Right lobe of liver (tissue), 6 donors: ENCODE measurements around the gene POF1B. TPM values are rescaled to one million over a fixed set of nuclear protein-coding genes. Genes with fewer than 3 reads are reported as not detected.

ENCODE experiments used
- ATAC-seq, 4 donors: fragments of 200-7000 bp; cut with Tn5 transposase; one replicate each; pipeline ENCODE4 v1.9.1; 2020; ENCODE audit warnings: mild to moderate bottlenecking in 4 of 4, moderate library complexity in 4 of 4
- DNase-seq, 3 donors: peaks; one replicate each; pipeline ENCODE4 v3.0.0-alpha.2; 2020
- H3K27ac ChIP-seq, 3 donors: fragments of 200-600 bp; one replicate each; pipeline ENCODE4 v1.8.0; 2022
- H3K27me3 ChIP-seq, 2 donors: fragments of 200-600 bp; one replicate each; pipeline ENCODE4 v1.8.0; 2022
- H3K36me3 ChIP-seq, 4 donors: fragments of 200-600 bp; sonication (generic) in 1 of 4; one replicate each; pipeline versions ENCODE4 v1.5.1 to v1.8.0; 2017 to 2022; ENCODE audit warnings: control low read depth in 1 of 4
- H3K4me1 ChIP-seq, 4 donors: fragments of 200-600 bp; sonication (generic) in 1 of 4; one replicate each; pipeline versions ENCODE4 v1.5.1 to v1.8.0; 2017 to 2022; ENCODE audit warnings: control low read depth in 1 of 4
- H3K4me3 ChIP-seq, 3 donors: fragments of 200-600 bp; one replicate each; pipeline ENCODE4 v1.8.0; 2022
- H3K9me3 ChIP-seq, 4 donors: fragments of 200-600 bp; sonication (generic) in 1 of 4; one replicate each; pipeline versions ENCODE4 v1.5.1 to v1.8.0; 2017 to 2022; ENCODE audit warnings: control low read depth in 1 of 4
- POLR2A ChIP-seq: fragments of 450-650 bp; IDR thresholded peaks from one replicate; pipeline ENCODE4 v1.6.1; 2017; ENCODE audit warnings: antibody characterized with exemption, mild to moderate bottlenecking
- whole genome bisulfite sequencing: methylation state at CpG from one replicate; pipeline ENCODE4 v1.1.6; 2018; ENCODE audit warnings: low coverage, low lambda C conversion rate; ENCODE audit not compliant: insufficient coverage; ENCODE audit errors: missing lambda C conversion rate; 5-methylcytosine and 5-hydroxymethylcytosine counted together
- intact Hi-C, 2 donors: fragments of 100-400 bp; cut with DNase I; formaldehyde crosslinking; loops; one replicate each; pipeline versions ENCODE4 v1.11.2 to v1.14.1; 2022
- long read RNA-seq: library from polyadenylated mRNA; unstranded; transcript quantifications from one replicate; pipeline ENCODE4 v2.0.0, GENCODE V29; 2019
- total RNA-seq, 6 experiments: library from RNA; depleted of rRNA in 2 of 6; stranded (reverse); fragments of >200 nt in 2 of 6; fragmentation: NEBNext Ultra II Directional in 3 of 6; extraction: Animal tissue kit (Norgen Biotek cat#: 25700) in 3 of 6; gene quantifications; one replicate each; pipeline versions ENCODE4 v1.1.0 to v1.2.4, GENCODE V29; 2016 to 2023
- TF ChIP-seq, protein P1 (sequence below), 4 donors: fragments of 200-600 bp in 3 of 4; fragments of 450-650 bp in 1 of 4; IDR thresholded peaks; one replicate each; pipeline versions ENCODE4 v1.5.1 to v1.8.0; 2016 to 2022; ENCODE audit warnings: antibody characterized with exemption in 4 of 4, mild to moderate bottlenecking in 2 of 4
- donor health status: DM: no; HTN: yes; CAD: no.
- donor health status: DM: no; HTN: no; CAD: no.
- donor health status: DM: no; HTN: no; CAD: no.
- donor health status: DM: no; HTN: yes; CAD: no.
- donor health status: DM: no; HTN: yes; CAD: no.

Gene POF1B, protein sequence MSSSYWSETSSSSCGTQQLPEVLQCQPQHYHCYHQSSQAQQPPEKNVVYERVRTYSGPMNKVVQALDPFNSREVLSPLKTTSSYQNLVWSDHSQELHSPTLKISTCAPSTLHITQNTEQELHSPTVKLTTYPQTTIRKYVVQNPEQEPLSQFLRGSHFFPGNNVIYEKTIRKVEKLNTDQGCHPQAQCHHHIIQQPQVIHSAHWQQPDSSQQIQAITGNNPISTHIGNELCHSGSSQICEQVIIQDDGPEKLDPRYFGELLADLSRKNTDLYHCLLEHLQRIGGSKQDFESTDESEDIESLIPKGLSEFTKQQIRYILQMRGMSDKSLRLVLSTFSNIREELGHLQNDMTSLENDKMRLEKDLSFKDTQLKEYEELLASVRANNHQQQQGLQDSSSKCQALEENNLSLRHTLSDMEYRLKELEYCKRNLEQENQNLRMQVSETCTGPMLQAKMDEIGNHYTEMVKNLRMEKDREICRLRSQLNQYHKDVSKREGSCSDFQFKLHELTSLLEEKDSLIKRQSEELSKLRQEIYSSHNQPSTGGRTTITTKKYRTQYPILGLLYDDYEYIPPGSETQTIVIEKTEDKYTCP
- total RNA-seq = under 1 TPM; 0.19 to 0.37 (median 0.20) TPM
- long read RNA-seq = 0 reads

DNA sequence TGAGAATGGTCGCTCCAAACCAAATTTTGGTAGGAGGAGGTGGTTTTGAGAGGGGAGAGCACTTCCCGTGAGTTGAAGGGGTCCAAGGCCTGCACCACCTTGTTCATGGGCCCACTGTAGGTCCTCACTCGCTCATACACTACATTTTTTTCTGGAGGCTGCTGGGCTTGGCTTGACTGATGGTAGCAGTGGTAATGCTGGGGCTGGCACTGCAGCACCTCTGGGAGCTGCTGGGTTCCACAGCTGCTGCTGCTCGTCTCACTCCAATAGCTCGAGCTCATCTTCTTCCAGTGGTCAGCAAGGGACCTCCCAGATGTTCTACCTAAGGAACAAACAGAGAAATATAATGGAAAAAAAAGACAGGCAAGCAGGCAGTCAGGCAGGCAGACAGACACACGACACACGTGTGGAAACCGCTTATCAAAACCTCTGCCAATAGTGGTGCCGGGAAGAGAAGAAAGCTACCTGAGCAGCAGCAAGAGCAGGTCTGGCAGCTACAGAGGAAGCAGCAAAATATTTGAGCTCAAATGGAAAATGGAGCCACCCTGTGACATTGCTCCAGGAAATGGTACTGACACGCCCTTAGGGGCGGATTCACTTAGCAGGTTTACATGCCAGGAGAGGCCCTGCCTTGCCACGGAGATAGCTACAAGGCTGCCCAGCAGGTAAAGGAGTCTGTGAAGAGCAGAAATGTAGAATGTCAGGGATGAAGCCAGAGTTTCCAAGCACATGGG is at the start of gene POF1B:
TSS of gene POF1B (minus strand) at position 492 of the 734 bp plus-strand sequence. CDS start at position 281, 211 bp downstream.
- DNase-seq (peak in 2 of 3 donors; percentile 3 to 15), ATAC-seq (no peak)
- no peak for TF ChIP-seq POLR2A
- TF ChIP-seq, protein P1, sequence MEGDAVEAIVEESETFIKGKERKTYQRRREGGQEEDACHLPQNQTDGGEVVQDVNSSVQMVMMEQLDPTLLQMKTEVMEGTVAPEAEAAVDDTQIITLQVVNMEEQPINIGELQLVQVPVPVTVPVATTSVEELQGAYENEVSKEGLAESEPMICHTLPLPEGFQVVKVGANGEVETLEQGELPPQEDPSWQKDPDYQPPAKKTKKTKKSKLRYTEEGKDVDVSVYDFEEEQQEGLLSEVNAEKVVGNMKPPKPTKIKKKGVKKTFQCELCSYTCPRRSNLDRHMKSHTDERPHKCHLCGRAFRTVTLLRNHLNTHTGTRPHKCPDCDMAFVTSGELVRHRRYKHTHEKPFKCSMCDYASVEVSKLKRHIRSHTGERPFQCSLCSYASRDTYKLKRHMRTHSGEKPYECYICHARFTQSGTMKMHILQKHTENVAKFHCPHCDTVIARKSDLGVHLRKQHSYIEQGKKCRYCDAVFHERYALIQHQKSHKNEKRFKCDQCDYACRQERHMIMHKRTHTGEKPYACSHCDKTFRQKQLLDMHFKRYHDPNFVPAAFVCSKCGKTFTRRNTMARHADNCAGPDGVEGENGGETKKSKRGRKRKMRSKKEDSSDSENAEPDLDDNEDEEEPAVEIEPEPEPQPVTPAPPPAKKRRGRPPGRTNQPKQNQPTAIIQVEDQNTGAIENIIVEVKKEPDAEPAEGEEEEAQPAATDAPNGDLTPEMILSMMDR (IDR thresholded peaks at IDR 0.05) = no peak
- 34% methylated on average over 11 of the region's 12 CpGs for WGBS
- Histone ChIP-seq H3K4me1 (no peaks in the 10 kb centered on the region), H3K4me3 (no peak within 1 kb of the TSS), H3K36me3 (no peaks in the 10 kb centered on the region), H3K27ac (no peak within 1 kb of the TSS), H3K27me3 (no peaks in the 10 kb centered on the region), H3K9me3 (no peaks in the 10 kb centered on the region)
- intact Hi-C loops = no loop called here

DNA sequence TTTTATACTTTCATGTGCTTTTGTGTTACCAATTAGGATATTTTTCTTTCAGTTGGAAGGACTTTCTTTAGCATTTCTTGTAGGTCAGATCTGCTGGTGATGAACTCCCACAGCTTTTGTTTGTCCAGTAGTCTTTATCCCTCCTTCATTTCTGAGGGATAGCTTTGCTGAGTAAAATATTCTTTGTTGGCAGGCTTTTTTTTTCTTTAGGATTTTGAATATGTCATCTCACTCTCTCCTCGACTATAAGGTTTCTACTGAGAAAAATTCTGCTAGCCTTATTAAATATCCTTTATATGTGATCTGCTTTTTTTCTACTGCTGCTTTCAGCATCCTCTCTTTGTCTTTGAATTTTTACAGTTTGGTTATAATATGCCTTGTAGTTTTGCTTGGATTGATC is 49.6 kb upstream of the POF1B start:
- Histone ChIP-seq H3K9me3 (peaks cover 0 to 2% (median 0%) of the 10 kb centered on the region in 4 donors), H3K4me3 (no peak overlapping the region), H3K4me1 (no peaks in the 10 kb centered on the region), H3K27ac (no peak overlapping the region), H3K36me3 (no peaks in the 10 kb centered on the region), H3K27me3 (no peaks in the 10 kb centered on the region)
- no peak for ATAC-seq
- TF ChIP-seq, protein P1 (IDR thresholded peaks at IDR 0.05) = no peak
- TF ChIP-seq POLR2A = no peak
- DNase-seq = no peak
- 27% methylated on average over 1 of the region's 1 CpG for WGBS
- intact Hi-C loops = no loop called here

DNA sequence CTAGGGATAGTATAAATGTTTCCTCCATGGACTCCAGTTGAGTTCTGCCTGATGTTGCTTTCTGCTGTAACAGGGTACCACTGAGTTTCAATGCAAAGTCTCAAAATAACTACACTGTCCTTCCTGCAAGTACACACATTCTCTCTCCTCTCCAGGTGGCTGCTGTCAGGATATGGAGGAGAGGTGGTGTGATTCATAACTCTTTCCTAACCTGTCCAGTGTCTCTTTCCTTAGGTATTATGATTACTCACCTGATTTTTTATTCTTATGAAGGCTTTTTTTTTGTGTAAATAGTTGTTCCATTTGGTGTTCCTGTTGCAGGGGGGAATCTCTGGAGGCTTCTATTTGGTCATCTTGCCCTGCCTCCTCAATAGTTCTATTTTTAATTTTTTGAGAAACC is 39.8 kb upstream of the POF1B start:
- Histone ChIP-seq H3K4me1 (no peaks in the 10 kb centered on the region), H3K9me3 (no peaks in the 10 kb centered on the region), H3K27ac (no peak overlapping the region), H3K36me3 (no peaks in the 10 kb centered on the region), H3K27me3 (no peaks in the 10 kb centered on the region), H3K4me3 (no peak overlapping the region)
- no peak for DNase-seq
- no peak for TF ChIP-seq POLR2A
- TF ChIP-seq, protein P1 (IDR thresholded peaks at IDR 0.05) = no peak
- no peak for ATAC-seq
- intact Hi-C loops = no loop called here

DNA sequence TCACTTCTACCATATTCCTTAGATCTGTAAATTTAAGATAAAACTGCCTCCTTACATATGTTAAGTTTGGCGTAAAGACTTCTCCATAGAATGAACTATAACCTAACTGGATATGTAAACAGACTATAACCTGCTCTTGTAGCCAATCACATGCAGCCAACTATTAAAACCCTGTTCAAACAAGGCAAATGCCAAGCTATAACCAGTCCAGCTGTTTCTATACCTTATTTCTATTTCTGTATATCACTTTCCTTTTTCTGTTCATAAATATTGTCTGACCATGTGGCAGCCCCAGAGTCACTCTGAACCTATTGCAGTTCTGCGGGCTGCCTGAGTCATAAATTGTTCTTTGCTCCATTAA is 12.4 kb upstream of the POF1B start:
- TF ChIP-seq, protein P1 (IDR thresholded peaks at IDR 0.05) = no peak
- TF ChIP-seq POLR2A = no peak
- H3K4me1 ChIP-seq = no peaks in the 10 kb centered on the region
- H3K9me3 ChIP-seq = no peaks in the 10 kb centered on the region
- WGBS = 67% methylated on average over 2 of the region's 2 CpGs
- H3K27ac ChIP-seq = no peak overlapping the region
- H3K27me3 ChIP-seq = no peaks in the 10 kb centered on the region
- ATAC-seq = no peak
- no peak for DNase-seq
- no peaks in the 10 kb centered on the region for H3K36me3 ChIP-seq
- intact Hi-C loops = no loop called here
- no peak overlapping the region for H3K4me3 ChIP-seq
